ENCODE measurements around the gene EFEMP1.

Gene EFEMP1

DNA sequence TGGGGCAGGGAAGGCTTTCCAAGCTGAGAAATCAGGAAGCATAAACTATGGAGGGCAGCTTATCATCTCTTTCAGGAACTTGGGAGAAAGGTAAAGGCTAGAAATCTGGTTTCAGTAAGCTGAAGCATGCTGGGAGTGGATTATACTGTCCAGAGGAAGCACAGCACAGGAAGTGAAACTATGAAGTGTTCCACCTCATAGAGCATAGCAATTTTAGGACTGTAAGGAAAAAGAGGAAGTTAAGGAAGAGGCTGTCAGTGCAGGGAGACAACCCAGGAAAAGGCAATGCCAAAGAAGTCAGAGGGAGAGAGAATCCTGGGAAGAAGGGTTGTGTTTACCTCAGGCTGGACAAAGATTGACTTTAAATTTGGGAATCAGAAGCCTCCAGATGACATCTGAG, 51.9 kb downstream of the EFEMP1 start:
- in situ Hi-C loops (cut with HindIII; ENCODE audit: low sequenced_read_pairs): no loop called here

- in situ Hi-C loops (cut with HindIII; ENCODE audit: low sequenced_read_pairs): no loop called here
Measured at GRCh38 chr2:55869637-55870325, 53.8 kb downstream of the EFEMP1 start.

- in situ Hi-C loops (cut with HindIII; ENCODE audit: low sequenced_read_pairs): no loop called here
Measured at GRCh38 chr2:55865096-55865835, 58.3 kb downstream of the EFEMP1 start.

DNA sequence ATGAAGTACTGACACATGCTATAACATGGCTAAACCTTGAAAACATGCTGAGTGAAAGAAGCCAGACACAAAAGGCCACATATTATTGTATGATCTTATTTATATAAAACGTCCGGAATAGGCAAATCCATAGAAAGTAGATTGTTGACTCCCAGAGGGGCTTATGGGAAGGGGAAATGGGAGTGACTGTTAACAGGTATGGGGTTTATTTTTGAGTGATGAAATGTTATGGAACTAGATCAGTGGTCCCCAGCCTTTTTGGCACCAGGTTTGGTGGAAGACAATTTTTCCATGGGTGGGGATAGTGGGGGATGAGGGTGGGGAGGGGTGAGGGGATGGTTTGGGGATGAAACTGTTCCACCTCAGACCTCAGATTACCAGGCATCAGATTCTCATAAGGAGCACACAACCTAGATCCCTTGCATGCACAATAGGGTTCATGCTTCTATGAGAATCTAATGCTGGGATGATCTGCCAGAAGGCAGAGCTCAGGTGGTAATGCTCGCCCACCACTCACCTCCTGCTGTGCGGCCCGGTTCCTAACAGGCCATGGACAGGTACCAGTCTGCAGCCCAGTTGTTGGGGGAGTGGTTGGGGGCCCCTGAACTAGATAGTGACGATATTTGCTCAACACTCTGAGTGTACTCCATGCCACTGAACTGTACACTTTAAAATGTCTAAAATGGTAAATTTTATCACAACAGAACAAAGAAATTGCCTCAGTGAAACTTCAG, 59.1 kb downstream of the EFEMP1 start:
- in situ Hi-C loops (cut with HindIII; ENCODE audit: low sequenced_read_pairs): no loop called here

DNA sequence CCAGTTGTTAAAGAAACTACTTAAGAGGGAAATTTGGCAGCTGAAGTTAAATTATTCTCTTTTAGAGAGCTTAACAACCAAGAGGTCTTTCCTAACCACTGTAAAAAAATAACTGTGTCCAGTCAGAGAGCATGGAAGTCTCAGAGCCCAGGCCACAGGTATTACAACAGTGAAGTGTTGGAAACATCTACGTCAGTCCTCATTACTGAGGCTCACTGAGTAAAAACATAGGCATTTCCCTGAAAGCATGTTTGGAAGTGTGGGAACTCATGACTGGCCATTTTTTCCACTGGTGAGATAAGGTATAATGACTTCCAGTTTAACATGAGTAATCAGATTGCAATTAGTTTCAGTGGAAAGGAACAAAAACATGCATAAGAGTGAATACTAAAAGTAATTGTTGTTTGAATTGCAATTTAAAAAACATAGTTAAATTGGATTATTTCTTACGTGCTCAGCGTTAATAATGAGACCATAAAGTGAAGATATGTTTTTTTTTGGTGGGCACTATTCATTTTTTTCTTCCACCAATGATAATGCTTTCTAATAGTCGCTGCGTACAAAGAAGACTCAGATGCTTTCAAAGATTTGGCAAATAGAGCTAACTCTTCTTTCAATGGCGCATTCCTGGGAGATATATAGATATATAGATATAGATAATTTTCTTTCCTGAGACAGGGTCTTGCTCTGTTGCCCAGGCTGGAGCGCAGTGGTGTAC, 60.8 kb downstream of the EFEMP1 start:
- in situ Hi-C loops (cut with HindIII; ENCODE audit: low sequenced_read_pairs): no loop called here

- in situ Hi-C loops (cut with HindIII; ENCODE audit: low sequenced_read_pairs): no loop called here
Measured at GRCh38 chr2:55862246-55862645, 61.3 kb downstream of the EFEMP1 start.

DNA sequence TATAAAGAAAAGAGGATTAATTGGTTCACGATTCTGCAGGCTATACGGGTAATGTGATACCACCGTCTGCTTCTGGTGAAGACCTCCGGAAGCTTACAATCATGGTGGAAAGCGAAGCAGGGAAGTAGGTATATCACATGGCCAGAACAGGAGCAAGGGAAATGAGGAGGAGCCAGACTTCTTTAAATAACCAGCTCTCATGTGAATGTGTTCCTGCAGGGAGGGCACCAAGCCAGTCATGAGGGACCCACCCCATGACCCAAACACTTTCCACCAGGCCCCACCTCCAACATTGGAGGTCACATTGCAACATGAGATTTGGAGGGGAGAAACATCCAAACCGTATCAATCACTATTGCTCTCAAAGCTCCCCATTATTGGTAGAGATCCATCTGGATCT, 61.8 kb downstream of the EFEMP1 start:
- in situ Hi-C loops (cut with HindIII; ENCODE audit: low sequenced_read_pairs): no loop called here

GRCh38 chr2:55860832-55861231, 62.8 kb downstream of the EFEMP1 start:
- in situ Hi-C loops (cut with HindIII; ENCODE audit: low sequenced_read_pairs): no loop called here

DNA sequence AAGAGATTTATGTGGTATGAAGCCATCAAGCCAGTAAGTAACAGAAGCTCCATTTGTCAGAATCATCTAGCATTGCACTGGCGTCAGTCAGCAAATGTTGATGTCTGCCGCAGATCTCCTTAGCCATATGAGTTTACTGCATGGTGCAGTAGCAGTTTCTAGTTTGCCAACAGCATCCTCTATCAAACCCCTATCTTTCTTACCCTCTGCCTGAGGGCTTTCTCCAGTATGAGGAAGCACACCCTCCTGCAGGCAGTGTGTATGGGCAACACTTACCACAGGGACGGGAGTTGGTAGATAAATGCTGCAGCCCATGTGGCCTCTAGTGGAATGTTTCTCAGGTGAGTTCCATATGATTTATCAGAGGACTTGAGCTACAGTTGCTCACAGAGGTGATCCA, 63.7 kb downstream of the EFEMP1 start:
- in situ Hi-C loops (cut with HindIII; ENCODE audit: low sequenced_read_pairs): no loop called here

DNA sequence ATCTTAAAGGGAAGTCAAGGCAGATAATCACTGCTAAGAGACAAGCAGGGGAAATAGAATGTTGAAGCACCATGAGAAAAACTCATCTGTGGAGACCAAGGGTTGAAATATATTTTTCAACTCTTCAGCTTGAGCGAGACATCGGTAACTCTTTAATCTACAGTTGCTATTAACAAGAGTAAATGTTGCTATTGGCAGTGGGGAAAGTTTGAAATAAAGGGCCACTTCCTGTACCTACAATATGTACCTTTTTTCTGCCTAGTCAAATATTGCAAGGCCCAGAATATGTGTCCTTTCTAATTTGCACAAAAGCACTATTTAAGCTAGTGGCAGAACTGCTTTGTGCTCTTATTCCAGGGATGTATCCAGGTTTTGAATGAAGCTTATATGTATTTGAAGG, 65.8 kb downstream of the EFEMP1 start:
- in situ Hi-C loops (cut with HindIII; ENCODE audit: low sequenced_read_pairs): no loop called here

GRCh38 chr2:55856936-55857335, 66.6 kb downstream of the EFEMP1 start:
- in situ Hi-C loops (cut with HindIII; ENCODE audit: low sequenced_read_pairs): no loop called here

- in situ Hi-C loops (cut with HindIII; ENCODE audit: low sequenced_read_pairs): no loop called here
Measured at GRCh38 chr2:55848096-55848495, 75.5 kb downstream of the EFEMP1 start.

GRCh38 chr2:55846426-55846825, 77.2 kb downstream of the EFEMP1 start:
- in situ Hi-C loops (cut with HindIII; ENCODE audit: low sequenced_read_pairs): no loop called here

- in situ Hi-C loops (cut with HindIII; ENCODE audit: low sequenced_read_pairs): no loop called here
Measured at GRCh38 chr2:55844986-55845385, 78.6 kb downstream of the EFEMP1 start.

DNA sequence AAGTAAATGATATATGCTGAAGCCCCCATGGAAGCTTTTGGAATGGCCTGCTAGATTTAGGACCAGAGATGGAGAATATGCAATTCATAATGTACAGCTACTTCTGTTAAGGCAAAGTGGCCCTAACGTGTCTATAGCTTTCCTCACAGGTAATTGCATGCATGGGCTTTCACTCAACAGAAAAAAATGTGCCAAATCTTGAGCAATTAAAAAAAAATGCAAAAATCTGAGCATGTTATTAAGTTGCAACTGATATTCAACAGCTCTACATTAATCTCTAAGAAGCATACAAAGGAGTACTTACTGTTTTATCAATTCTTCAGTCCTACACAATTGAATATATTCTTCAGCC, 79.6 kb downstream of the EFEMP1 start:
- in situ Hi-C loops (cut with HindIII; ENCODE audit: low sequenced_read_pairs): no loop called here

GRCh38 chr2:55843096-55843993, 80.2 kb downstream of the EFEMP1 start:
- in situ Hi-C loops (cut with HindIII; ENCODE audit: low sequenced_read_pairs): no loop called here

DNA sequence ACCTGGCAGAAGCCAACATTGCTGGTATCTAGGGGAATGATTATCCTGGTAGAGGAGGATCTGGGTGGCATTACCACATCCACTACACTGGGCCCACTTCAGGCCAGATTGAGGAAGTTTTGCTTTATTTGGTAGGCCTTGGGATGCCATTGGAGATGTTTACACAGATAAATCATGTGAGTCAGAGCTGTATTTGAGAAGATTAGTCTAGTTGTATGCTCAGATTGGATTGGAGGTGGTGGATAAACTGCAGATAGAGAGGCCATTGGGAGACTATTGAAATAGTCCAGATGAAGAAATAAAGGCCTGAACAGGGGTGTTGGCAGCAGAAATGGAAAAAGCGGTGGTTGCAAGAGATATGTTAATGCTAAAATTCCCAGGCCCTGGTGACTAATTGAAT, 81.5 kb downstream of the EFEMP1 start:
- in situ Hi-C loops (cut with HindIII; ENCODE audit: low sequenced_read_pairs): no loop called here

DNA sequence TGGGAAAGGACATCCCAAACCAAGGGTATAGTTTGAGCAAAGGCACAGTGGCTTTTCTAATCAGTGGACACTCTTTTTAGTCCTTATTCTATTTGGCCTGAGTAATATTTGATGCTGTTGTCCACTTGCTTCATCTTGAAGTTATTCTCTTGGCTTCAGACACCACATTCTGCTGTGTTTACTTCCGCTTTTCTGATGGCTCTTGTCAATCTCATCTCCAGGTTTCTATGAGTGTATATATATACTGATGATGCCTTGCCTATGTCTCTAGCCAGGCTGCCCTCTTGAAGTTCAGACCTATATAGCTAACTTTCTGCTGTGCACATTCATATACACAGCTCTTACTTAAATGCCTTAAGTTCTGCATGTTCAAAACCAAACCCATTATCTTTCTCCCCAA, 83.1 kb downstream of the EFEMP1 start:
- in situ Hi-C loops (cut with HindIII; ENCODE audit: low sequenced_read_pairs): no loop called here

GRCh38 chr2:55839182-55839819, 84.3 kb downstream of the EFEMP1 start:
- in situ Hi-C loops (cut with HindIII; ENCODE audit: low sequenced_read_pairs): no loop called here

GRCh38 chr2:55838653-55839052, 84.9 kb downstream of the EFEMP1 start:
- in situ Hi-C loops (cut with HindIII; ENCODE audit: low sequenced_read_pairs): no loop called here
